ENCODE results near the gene UBAC1.

DNA sequence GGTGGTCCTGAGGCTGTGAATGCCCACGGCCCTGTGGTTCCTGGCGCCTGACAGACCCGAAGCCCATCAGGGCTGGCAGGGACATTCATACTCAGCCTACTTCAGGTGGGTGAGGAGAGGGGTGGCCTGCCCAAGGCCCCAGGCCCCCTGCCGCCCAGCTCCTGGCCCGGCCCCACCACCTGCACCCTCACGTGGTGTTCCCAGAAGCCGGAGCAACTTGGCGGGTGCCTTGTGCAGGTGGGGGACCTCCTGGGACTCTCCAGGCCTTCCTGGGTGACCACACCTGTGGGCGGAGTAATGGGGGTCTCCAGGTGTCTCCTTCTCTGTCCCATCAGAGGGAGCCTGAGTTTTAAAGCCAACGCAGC is 36.8 kb upstream of the UBAC1 start:
- TF ChIP-seq, protein P1, sequence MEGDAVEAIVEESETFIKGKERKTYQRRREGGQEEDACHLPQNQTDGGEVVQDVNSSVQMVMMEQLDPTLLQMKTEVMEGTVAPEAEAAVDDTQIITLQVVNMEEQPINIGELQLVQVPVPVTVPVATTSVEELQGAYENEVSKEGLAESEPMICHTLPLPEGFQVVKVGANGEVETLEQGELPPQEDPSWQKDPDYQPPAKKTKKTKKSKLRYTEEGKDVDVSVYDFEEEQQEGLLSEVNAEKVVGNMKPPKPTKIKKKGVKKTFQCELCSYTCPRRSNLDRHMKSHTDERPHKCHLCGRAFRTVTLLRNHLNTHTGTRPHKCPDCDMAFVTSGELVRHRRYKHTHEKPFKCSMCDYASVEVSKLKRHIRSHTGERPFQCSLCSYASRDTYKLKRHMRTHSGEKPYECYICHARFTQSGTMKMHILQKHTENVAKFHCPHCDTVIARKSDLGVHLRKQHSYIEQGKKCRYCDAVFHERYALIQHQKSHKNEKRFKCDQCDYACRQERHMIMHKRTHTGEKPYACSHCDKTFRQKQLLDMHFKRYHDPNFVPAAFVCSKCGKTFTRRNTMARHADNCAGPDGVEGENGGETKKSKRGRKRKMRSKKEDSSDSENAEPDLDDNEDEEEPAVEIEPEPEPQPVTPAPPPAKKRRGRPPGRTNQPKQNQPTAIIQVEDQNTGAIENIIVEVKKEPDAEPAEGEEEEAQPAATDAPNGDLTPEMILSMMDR (conservative IDR thresholded peaks at IDR 0.05 in 1 of 2, IDR thresholded peaks at IDR 0.05 in 1 of 2; ENCODE audit: extremely low read depth in 1 of 2, insufficient read depth in 1 of 2, low read depth in 1 of 2, low read length in 2 of 2): no peak
- no peak for TF ChIP-seq EZH2 (IDR thresholded peaks at IDR 0.05; ENCODE audit: borderline replicate concordance, low read length)

Data from mammary epithelial cell (primary cell).